AG10803 (cell line): ENCODE measurements around the gene SMAD2.

Source experiments
- DNase-seq: peaks from one replicate; pipeline ENCODE4 v3.0.0; 2010; ENCODE audit warnings: low read depth
- H3K4me3 ChIP-seq: 2 replicates; pipeline ENCODE4 v1.5.1; 2011; ENCODE audit warnings: mild to moderate bottlenecking, low read length, control low read depth
- CTCF ChIP-seq: conservative IDR thresholded peaks from 2 replicates; pipeline ENCODE4 v1.5.1; 2011; ENCODE audit warnings: mild to moderate bottlenecking, low read length, control low read depth, inconsistent platforms

SMAD2 gene

GRCh38 chr18:47858607-47859006, 71.9 kb downstream of the SMAD2 start:
- TF ChIP-seq CTCF: no peak
- no peak for DNase-seq
- no peak overlapping the region for H3K4me3 ChIP-seq

- DNase-seq: no peak
- no peak for TF ChIP-seq CTCF
- no peak overlapping the region for H3K4me3 ChIP-seq
Measured at GRCh38 chr18:47847635-47848034, 82.8 kb downstream of the SMAD2 start.

GRCh38 chr18:47846431-47846830, 84.0 kb downstream of the SMAD2 start:
- DNase-seq: no peak
- TF ChIP-seq CTCF: no peak
- H3K4me3 ChIP-seq: no peak overlapping the region

- TF ChIP-seq CTCF: no peak
- no peak overlapping the region for H3K4me3 ChIP-seq
- no peak for DNase-seq
Measured at GRCh38 chr18:47844828-47845498, 85.5 kb downstream of the SMAD2 start.

GRCh38 chr18:47842836-47843235, 87.6 kb downstream of the SMAD2 start:
- TF ChIP-seq CTCF: no peak

GRCh38 chr18:47838396-47838795, 92.1 kb downstream of the SMAD2 start:
- DNase-seq: no peak
- H3K4me3 ChIP-seq: no peak overlapping the region
- TF ChIP-seq CTCF: no peak

More at GRCh38 chr18:47842836-47843235, 87.6 kb downstream of the SMAD2 start:
- DNase-seq: no peak
- no peak overlapping the region for H3K4me3 ChIP-seq

- DNase-seq: no peak
- no peak for TF ChIP-seq CTCF
Measured at GRCh38 chr18:47832348-47832747, 98.1 kb downstream of the SMAD2 start.

More at GRCh38 chr18:47832348-47832747, 98.1 kb downstream of the SMAD2 start:
- no peak overlapping the region for H3K4me3 ChIP-seq
